AG08395 (cell line): Measurements from ENCODE around the gene PROK1.
"Not testable (repeated sequence)": the region's sequence is repeated elsewhere in the genome, so short reads cannot be mapped to it uniquely, and the experiment has no call there.

Experiments used
- DNase-seq: peaks from one replicate; pipeline ENCODE4 v3.0.0; 2012; ENCODE audit warnings: mixed read lengths, low spot score

Gene PROK1

DNA sequence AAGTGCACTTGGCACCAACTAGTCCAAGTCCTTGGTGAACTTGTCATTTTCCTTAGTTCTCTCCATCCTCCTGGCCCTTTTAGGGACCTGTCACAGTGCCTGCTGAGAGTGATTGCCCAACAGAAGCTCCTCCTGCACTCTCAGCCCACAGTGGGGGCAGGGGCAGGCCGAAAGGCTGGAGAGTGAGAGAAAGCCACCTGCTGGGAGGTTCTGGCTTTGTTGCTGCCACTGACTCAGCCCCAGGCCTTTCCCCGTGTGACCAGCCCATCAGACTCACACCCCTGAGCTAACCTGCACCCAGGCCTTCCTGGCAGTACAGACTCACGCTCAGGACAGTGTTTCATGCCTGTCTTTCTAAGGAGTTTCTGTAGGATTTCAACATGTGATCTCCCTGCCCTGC, 17.1 kb upstream of the PROK1 start:
- DNase-seq: no peak

DNA sequence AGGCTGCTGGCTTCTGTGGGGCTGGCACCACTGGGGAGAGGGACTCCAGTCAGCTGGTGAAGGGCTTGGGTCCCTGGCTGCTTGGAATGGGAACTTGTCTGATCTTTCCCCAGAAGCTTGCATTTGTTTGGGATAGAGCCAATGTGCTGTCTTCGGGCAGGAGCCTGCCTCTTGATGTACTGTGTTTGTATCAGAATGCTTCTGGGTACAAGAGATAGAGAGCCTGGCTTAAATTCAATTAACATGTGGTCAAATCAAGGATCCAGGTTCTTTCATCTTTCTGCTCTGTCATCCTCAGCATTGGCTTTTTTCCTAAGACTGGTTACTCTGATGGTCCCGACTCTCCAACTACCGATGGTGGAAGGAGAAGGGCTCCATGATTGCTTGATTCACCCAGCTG, 16.0 kb upstream of the PROK1 start:
- DNase-seq: no peak

DNA sequence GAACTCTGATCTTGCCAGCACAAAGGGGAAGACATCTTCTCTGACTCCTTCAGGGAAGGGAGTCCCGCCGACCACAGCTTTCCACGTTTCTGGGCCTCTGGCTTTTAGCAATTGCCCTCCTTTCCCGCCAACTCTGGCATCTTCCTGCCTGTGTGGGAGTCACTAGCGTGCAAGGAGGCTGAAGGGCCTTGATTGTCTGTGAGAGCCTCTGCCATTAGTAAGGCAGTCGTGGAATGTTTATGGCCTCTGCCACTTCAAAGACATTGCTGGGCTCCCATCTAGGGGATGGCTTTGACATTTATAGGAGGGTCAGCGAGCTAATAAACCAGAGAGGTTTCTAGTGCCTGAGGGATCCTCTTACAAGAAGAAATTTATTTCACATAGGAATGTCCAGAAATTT, 14.3 kb upstream of the PROK1 start:
- DNase-seq: no peak

DNA sequence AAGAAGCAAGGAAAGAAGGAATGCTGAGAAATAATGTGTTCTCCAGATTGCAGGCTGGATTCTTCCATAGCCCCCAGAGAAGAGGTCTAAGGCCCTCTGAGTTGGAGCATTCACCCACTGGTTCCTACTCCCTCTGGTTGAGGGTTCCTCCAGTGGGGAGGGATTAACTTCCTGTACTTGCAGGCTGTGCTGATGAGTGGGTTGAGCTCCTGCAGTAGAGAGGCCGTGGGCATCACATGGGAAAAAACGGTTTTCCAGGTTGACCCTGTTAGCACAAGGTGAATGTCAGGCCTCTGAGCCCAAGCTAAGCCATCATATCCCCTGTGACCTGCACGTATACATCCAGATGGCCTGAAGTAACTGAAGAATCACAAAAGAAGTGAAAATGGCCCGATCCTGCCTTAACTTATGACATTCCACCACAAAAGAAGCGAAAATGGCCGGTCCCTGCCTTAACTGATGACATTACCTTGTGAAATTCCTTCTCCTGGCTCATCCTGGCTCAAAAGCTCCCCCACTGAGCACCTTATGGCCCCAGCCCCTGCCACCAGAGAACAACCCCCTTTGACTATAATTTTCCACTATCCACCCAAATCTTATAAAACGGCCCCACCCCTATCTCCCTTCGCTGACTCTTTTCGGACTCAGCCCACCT, 13.2 kb upstream of the PROK1 start:
- not testable (repeated sequence) for DNase-seq

DNA sequence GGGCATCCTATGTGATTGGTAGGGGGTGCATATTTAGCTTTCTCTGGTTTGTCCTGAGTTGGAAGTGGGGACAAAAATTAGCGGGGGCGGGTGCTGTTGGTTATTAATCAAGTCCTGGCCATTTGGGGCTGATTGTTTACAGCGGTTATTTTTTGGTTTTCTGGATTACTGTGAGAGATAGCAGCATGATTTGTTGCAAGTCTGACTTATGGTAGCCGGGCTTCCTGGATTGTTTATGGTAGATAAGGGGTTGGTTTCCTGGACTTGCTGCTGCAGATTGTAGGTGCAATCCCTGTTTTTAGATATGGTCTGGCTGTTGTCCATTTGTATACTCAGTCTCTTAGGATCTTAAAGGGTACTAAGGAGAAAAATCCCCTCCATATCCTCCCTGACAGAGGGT, 12.1 kb upstream of the PROK1 start:
- DNase-seq: no peak

DNA sequence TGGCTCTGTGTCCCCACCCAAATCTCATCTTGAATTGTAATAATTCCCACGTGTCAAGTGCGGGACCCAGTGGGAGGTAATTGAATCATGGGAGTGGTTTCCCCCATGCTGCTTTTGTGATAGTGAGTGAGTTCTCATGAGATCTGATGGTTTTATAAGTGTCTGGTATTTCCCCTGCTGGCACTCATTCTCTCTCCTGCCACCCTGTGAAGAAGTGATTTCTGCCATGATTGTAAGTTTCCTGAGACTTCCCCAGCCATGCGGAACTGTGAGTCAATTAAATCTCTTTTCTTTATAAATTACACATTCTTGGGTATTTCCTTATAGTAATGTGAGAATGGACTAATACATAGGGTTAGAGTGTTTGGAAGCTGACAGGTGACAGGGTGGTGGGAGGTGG, 11.1 kb upstream of the PROK1 start:
- not testable (repeated sequence) for DNase-seq

DNA sequence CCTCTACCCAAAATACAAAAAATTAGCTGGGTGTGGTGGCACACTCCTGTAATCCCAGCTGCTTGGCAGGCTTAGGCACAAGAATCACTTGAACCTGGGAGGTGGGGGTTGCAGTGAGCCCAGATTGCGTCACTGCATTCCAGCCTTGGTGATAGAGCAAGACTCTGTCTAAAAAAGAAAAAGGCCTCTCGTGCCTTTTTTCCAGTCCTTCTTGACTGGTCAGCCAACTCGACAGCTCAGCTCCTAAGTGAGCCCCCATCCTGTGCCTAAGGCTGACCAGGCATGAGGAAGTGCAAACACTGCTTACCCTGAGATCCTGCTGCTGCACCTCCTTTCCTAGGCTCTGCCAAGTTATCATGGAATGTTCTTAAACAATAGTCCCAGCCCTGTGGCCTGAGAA, 10.1 kb upstream of the PROK1 start:
- DNase-seq: peak; percentile 39

DNA sequence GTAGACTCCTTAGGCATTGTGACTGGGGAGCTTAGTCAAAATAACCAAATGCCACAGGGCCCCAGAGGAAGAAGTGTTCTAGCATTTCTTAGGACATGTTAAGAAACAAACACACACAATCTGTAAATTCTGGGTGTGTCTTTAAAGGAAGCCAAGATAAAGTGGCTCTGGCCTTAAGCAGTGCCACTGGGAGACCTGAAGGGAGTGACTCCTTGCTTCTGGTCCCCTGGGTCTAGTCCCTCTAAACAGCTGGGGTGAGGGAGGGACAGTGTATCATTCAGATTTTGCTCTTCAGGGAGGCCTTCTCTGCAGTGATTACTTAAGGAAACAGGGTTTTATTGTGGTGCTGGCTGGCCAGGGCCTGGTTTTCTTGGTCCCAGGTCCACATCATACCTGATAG, 9.1 kb upstream of the PROK1 start:
- DNase-seq: no peak

DNA sequence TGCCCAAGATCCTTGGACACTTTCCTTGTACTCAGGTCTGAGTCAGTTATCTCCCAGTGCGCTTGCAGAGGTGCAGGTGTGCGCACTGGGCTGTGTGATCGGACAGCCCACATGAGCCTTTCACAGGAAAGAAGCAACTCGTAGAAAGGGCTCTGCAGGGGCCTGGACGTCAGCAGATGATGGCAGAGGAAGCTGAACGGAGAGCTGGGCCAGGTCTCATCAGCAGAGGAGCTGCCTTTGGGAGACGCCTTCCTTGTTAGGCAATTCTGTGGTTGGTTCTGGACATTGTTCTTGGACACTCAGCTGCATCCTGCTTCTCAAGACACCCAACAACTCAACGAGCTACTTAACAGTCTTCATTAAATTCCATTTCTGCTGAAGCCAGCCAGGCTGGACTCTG, 7.5 kb upstream of the PROK1 start:
- DNase-seq: no peak

DNA sequence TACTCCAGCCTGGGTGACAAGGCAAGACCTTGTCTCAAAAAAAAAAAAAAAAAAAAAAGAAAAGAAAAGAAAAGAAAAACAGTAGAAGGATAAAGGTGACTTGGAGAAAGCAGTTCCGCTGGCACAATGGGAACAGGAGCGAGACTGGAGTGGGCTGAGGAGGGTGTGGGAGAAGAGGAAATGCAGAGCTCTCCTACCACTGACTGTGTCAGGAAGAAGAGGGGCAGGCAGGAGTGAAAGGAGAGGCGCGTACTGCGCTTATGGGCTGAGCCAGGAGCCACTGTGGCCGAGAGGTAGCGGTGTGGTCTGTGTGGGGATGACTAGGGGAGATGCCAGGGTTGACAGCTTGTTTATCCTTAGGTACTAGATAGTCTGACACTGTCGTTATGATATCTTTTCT, 6.4 kb upstream of the PROK1 start:
- DNase-seq: no peak

DNA sequence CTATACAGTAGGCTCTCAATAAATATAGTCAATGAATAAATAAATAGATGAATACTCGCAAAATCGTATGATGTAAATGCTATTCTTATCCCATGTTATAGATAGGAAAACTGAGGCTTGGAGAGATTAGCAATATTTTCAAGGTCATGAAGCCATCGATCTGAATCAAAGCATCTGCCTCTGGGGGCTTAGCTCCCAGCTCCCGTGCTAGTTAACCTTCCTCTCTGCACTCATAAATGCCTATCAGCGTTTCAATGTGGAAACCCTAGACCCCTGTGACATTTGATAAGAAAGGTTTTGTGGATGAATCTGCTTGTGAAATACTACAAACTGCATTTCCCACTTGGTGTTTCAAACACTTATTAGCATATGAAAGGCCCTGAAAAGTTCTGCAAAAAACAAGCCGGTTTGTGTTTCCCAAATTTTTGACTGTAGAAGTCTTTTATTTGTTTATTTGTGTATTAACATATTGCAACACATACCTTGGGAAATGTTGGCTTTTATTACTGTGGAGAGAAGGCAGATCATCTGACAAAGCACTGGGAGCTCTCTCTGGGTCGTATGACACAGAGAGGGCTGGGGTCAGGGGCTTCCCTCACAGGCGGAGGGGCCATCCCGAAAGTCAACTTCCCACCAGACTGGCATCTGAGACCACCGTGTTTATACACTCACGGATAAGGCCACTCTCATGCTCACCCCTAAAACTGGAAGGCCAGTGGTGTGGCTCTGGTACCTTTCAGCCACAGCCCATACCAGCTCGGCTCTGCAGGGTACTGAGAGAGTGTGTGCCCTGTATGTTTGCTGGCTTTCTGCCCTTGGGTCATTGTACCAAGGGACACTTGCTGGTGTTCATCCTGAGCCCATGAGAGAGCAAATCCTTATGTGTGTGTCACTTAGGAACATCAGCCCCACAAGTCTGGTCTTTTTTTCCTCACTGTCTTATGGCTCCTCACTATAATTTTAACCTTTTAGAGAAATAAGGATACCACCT, 993 bp upstream of the PROK1 start:
- no peak for DNase-seq

DNA sequence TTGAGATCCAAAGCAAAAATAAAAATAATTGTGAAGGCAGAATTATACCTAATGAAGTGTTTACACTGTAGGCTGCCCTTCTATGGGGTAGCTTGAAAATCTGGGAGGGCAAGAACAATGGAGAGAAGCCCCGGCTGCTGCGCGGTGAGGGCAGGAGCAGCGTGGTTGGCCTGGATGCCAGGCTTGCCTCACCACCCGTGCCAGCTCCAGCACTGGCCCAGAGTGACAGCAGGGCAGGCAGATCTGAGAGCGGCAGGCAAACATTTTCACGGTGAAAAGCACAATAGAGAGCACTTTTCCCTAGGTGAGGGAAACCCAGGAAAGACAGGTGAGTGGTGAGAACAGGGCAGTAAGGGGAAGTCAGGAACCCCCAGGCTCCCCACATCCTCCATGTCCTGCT, 1.4 kb downstream of the PROK1 start:
- DNase-seq: no peak

DNA sequence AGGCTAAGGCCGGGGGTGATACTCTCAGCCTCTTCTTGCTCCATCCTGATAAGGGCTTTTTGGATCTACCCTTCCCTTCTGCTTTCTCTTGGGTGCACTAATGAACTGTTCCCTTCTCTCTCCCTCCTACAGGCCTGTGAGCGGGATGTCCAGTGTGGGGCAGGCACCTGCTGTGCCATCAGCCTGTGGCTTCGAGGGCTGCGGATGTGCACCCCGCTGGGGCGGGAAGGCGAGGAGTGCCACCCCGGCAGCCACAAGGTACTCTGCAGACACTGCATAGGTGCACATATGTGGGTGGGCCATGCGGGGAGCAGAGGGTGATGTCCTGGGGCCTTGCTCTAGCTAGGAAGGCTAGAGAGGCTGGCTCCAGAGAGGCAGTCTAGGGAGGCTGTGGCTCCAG, 2.9 kb downstream of the PROK1 start:
- no peak for DNase-seq

DNA sequence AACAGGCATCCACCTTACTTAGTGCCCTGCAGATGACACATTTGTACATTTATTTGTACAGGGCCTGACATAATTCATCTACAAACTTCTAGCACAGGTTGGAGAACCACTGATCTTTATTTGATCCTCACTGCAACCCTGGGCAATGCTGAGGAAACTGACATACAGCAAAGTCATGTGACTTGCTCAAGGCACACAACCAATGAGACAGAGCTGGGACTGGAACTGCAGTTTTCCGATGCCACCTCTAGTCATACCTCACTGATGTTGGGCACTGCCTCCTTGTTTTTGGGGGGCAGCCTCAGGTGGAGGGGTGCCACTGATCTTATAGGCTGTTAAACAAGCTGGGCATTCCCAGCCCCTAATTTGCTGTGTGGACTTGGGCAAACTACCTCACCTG, 3.4 kb downstream of the PROK1 start:
- DNase-seq: no peak

DNA sequence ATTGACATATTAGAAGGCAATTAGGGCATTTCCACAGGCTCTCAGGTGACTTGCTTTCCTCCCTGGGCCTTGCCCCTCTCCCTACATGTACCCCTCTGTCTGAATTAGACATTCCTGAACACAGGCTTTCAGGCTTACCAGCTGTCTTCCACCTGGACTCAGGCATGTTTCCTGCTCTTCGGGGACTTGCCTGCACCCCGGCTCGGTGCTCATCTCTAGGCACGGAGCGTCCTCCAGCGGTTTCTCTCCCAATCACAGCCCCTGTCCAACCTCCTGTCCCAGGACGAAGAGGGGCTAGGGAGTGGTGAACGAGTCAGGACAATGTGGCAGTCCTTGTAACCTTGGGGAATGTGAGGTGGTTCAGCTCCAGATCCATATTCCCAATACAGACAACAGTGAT, 4.2 kb downstream of the PROK1 start:
- no peak for DNase-seq

DNA sequence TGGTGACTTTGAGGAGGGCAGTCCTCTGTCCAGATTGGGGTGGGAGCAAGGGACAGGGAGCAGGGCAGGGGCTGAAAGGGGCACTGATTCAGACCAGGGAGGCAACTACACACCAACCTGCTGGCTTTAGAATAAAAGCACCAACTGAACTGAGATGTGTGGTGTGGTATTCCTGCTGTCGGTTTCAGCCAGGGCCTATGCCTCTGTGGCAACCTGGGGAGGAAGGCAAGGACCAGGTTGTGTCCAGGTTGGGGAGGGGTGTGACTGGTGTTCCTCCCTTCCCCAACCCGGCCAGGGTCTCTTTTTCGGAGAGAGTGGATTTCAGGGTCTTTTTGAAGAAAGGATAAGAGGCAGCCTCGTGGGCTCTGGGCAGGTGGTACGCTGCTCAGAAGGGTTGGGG, 6.3 kb downstream of the PROK1 start:
- DNase-seq: no peak

DNA sequence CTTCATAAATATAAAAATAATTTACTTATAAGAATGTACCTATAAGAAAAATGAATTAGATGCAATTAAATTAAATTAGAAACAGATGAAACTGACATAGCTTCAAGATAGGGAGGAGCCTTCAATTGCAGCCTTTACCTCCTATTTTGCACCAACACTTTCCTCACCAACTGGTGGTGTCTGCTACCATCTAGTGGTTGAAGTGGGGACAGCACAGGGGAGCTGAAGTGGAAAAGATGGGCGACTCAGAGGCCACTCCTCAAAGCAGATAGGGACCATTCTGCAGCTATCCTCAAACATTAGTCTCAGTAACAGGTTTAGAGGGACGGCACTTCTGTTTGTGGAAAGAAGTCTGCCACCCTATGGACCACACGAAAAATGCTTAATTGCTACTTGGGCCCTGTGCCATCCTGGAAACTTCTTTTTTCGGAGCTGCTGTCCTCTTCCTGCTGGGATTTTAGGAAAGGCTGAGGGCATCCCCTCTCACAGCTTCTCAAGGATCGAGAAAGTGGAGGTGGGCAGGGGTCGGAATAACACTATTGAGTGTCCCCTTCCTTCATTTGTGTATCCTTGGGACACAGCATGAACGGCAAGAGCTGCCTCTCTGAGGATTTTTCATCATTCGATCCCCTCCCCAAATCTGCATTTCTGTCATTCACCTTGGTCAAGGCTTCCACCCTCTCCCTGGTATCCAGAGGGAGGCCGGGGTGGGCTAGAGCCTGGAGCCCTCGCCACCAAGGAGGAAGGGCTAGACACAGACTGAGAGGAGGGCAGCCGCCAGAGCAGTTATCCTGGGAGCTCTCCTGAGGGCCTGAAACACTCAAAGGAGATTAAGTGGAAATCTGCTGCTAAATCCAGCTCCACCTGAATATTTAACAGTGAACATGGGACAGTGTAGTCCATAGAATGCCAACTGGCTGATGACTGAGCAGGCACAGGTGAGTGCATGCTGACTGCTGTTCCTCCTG, 9.6 kb downstream of the PROK1 start:
- peak; percentile 90 for DNase-seq

DNA sequence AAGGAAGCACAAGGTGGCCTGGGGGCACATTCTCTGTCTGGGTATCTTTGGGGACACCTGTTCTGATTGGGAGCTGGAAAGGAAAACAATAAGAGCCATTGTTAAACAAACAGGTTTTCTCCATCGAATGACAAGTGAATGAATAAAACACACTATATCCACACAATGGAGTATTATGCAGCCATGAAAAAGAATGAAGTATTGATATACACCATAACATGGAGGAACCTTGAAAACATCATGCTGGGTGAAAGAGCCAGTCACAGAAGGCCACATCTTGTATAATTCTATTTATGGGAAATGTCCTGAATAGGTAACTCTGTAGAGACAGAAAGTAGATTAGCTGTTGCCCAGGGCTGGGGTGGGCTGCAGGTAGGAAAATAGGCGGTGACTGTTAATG, 11.1 kb downstream of the PROK1 start:
- no peak for DNase-seq

DNA sequence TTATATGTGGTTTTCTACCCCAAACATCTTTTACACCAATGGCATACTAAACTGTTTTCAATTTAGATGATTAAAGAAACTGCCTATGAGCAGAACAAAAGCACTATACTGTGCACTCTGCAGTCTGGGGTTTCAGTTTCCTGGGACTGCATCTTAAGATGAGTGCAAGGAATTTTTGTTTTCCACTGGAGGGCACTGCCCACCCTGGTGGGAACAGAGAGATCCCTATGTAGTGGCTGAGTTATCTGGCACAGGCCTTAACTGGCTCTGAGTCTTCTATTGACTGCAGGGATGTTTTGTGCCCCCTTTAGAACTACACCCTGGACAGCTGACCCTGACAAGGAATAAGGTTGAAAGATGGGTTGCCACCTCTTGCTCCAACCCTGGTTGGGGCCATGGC, 12.0 kb downstream of the PROK1 start:
- no peak for DNase-seq

DNA sequence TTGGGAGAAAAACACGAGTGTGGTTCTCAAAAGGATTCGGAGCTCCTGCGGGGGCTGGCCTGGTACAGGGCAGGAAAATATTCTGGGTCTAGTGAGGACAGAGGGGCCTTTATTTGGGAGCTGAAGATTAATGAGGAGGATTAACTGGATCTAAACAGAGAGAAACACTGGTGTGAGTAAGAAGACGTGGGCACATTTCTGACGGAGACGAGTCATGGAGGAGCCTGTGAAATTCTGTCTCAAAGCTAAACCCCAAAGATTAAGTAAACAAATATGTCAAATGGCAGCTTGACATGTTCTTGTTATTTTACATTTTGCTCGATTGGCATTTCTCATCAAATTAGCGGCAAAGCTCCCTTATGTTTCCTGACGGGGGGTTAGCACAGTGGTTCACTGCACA, 12.8 kb downstream of the PROK1 start:
- DNase-seq: no peak

DNA sequence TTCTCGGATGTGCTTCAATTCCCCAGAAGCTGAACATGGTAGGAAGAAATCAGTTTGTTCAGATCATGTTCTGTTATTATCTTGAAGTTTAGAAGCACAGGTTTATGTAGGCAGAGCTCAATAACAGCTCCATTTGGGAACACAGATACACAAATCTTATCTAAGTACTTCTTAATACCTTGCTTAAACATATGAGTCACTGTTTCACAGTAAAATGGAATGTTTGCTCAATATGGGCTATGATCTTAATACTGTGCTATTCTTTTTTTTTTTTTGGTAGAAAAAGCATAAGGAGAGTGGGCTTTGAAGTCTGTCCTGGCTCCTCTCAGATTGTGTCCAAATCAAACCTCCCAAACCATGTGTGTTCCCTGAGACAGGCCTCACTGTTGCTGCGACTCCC, 13.4 kb downstream of the PROK1 start:
- DNase-seq: no peak

DNA sequence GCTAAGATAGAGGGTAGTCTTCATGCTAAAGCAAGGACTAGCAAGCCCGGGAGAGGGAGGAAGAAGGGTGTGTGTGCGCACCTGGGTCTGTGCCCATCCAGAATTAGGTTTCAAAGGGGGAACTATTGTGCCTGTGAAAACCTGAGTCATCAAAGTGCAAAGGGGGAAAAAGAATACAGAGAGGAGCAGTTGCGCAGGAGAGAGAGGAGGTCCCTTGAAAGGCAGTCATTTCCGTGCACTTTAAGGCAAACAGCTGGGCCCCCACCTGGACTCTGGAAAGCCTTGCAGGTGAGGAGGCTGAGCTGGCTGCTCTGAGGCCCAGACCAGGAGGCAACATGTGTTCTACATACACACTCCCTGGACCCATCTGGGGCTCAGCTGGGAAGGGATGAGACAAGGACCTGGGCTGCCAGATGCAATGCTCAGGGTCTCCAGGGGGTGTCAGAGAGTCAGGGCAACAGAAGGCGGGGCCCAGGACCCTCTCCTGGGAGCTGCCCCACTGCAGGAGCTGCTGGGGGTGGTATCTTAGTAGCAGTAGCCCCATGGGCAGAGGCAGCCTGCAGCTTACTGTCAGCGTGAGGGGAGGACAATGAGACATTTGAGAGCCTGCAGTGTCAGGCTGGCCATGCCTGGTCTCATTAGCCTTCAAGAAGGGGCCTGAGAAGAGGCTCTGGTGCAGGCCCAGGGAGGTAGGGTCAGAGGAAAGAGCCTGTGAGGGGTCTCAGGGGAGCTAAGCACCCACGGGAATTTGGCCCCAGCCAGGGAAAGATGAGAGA, 14.3 kb downstream of the PROK1 start:
- DNase-seq: no peak
